ENCODE data around the gene DDO.
"Not testable (repeated sequence)": the region's sequence is repeated elsewhere in the genome, so short reads cannot be mapped to it uniquely, and the experiment has no call there.

Gene DDO

GRCh38 chr6:110366975-110367374 lies 48.4 kb downstream of the DDO start:
- no peak for DNase-seq

GRCh38 chr6:110366256-110366655 lies 49.1 kb downstream of the DDO start:
- DNase-seq, result no peak

- DNase-seq, result no peak
Observed at GRCh38 chr6:110364364-110365105, 50.8 kb downstream of the DDO start.

GRCh38 chr6:110363748-110364147 lies 51.6 kb downstream of the DDO start:
- DNase-seq, result no peak

GRCh38 chr6:110360676-110361075 lies 54.7 kb downstream of the DDO start:
- no peak for DNase-seq

GRCh38 chr6:110359556-110359955 lies 55.8 kb downstream of the DDO start:
- no peak for DNase-seq

- DNase-seq, result no peak
Observed at GRCh38 chr6:110358553-110359160, 56.7 kb downstream of the DDO start.

- DNase-seq, result peak; percentile 25
Observed at GRCh38 chr6:110357664-110358552, 57.5 kb downstream of the DDO start, which contains the start of gene METTL24. Gene METTL24 (minus strand): TSS chr6:110358349. CDS start chr6:110358272, 77 bp downstream.

- DNase-seq, result peak; percentile 14
Observed at GRCh38 chr6:110357298-110357663, 58.1 kb downstream of the DDO start.

- no peak for DNase-seq
Observed at GRCh38 chr6:110356778-110357177, 58.6 kb downstream of the DDO start.

GRCh38 chr6:110355727-110356126 lies 59.6 kb downstream of the DDO start:
- DNase-seq, result no peak

GRCh38 chr6:110355022-110355421 lies 60.4 kb downstream of the DDO start:
- DNase-seq, result no peak

GRCh38 chr6:110354153-110354552 lies 61.2 kb downstream of the DDO start:
- DNase-seq, result no peak

- DNase-seq, result no peak
Observed at GRCh38 chr6:110353457-110354001, 61.8 kb downstream of the DDO start.

GRCh38 chr6:110352563-110353262 lies 62.7 kb downstream of the DDO start:
- DNase-seq, result no peak

GRCh38 chr6:110351986-110352385 lies 63.4 kb downstream of the DDO start:
- no peak for DNase-seq

GRCh38 chr6:110351546-110351945 lies 63.8 kb downstream of the DDO start:
- no peak for DNase-seq

- DNase-seq, result not testable (repeated sequence)
Observed at GRCh38 chr6:110350593-110350992, 64.8 kb downstream of the DDO start.

GRCh38 chr6:110348961-110349690 lies 66.2 kb downstream of the DDO start:
- no peak for DNase-seq

- no peak for DNase-seq
Observed at GRCh38 chr6:110345025-110345424, 70.3 kb downstream of the DDO start.

- no peak for DNase-seq
Observed at GRCh38 chr6:110342759-110343158, 72.6 kb downstream of the DDO start.

Data from suppressor macrophage treated with lipopolysaccharide for 4 hours (primary cell).